A549 treated with RU486 at 1 μM for 4 hours (cell line): ENCODE measurements around the gene KRTAP13-1. TPM values are rescaled to one million over a fixed set of nuclear protein-coding genes. Genes with fewer than 3 reads are reported as not detected.

Experiments used
- total RNA-seq: library from RNA; stranded (reverse); fragments of 200-300 nt; extraction: Qiagen RNA extraction; gene quantifications from 5 replicates; pipeline ENCODE4 v1.2.3, GENCODE V29; 2022; ENCODE audit warnings: low read depth

The KRTAP13-1 gene
- total RNA-seq: not detected in 5 replicates

DNA sequence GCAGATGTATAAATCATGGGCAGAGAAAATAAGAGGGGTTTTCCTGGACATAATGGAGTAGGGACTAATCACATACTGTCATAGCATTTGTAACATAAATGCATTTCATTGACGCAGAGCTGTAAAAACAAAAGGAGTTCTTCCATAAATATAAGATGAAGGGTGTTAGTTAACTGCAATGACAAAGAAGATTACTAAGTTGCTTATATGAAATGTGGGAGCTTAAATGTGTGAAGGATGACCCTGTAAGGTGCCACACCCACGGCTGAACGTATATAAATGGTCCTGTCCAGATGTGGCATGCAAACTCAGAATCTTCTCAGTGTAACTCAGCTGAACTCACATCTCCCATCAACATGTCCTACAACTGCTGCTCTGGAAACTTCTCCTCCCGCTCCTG, at the start of gene KRTAP13-1:
TSS of gene KRTAP13-1 (plus strand) at position 301 of the 400 bp plus-strand sequence. CDS start at position 357, 56 bp downstream.

GRCh38 chr21:30348506-30348905, 47.3 kb upstream of the KRTAP13-1 start, which contains the start of gene KRTAP23-1:
Gene KRTAP23-1 (minus strand): TSS chr21:30348606. CDS start chr21:30348606, 0 bp downstream.

GRCh38 chr21:30372139-30372770, 23.6 kb upstream of the KRTAP13-1 start, which contains the start of gene KRTAP13-2:
Gene KRTAP13-2 (minus strand): TSS chr21:30372271. CDS start chr21:30372213, 58 bp downstream.

DNA sequence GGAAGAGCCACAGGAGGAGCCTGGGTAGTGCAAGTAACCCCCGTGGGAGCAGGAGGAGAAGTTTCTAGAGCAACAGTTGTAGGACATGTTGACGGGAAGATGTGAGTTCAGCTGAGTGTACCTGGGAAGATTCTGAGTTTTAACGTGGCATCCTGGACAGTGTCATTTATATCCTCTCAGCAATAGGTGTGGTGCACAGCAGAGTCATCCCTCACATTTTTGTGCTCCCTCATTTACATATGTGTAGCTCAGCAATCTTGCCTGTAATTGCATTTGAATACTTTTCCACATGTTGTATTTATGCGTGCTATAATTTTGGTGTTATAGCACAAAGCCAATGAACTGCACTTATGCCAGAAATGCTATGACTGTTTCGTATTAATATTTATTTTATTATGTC, 30.0 kb downstream of the KRTAP13-1 start, which contains the start of gene KRTAP13-3:
TSS of gene KRTAP13-3 (minus strand) at position 101 of the 400 bp plus-strand sequence. CDS start at position 87, 14 bp downstream.

GRCh38 chr21:30430170-30430655, 34.4 kb downstream of the KRTAP13-1 start, which contains the start of gene KRTAP13-4:
Gene KRTAP13-4 (plus strand): TSS chr21:30430220. CDS start chr21:30430276, 56 bp downstream.

GRCh38 chr21:30439975-30440374, 44.1 kb downstream of the KRTAP13-1 start, which contains the start of gene KRTAP15-1:
Gene KRTAP15-1 (plus strand): TSS chr21:30440275. CDS start chr21:30440328, 53 bp downstream.

Other genes with a start within 250 kb of the KRTAP13-1 start
- gene CLDN17, start 229.2 kb upstream of the KRTAP13-1 start, total RNA-seq: not detected in 5 replicates
- gene CLDN8, start 179.9 kb upstream of the KRTAP13-1 start, total RNA-seq: not detected in 5 replicates
- gene KRTAP24-1, start 113.1 kb upstream of the KRTAP13-1 start, total RNA-seq: not detected in 5 replicates
- not detected in 5 replicates for gene KRTAP25-1, start 106.5 kb upstream of the KRTAP13-1 start, total RNA-seq
- gene KRTAP26-1, start 75.7 kb upstream of the KRTAP13-1 start, total RNA-seq: not detected in 5 replicates
- not detected in 5 replicates for gene KRTAP27-1, start 58.3 kb upstream of the KRTAP13-1 start, total RNA-seq
- gene KRTAP23-1, start 47.4 kb upstream of the KRTAP13-1 start, total RNA-seq: not detected in 5 replicates
- gene KRTAP13-2, start 23.8 kb upstream of the KRTAP13-1 start, total RNA-seq: not detected in 5 replicates
- not detected in 5 replicates for gene KRTAP13-3, start 29.9 kb downstream of the KRTAP13-1 start, total RNA-seq
- gene KRTAP13-4, start 34.2 kb downstream of the KRTAP13-1 start, total RNA-seq: not detected in 5 replicates
- gene KRTAP15-1, start 44.2 kb downstream of the KRTAP13-1 start, total RNA-seq: not detected in 5 replicates
- not detected in 5 replicates for gene KRTAP19-1, start 84.3 kb downstream of the KRTAP13-1 start, total RNA-seq
- gene KRTAP19-2, start 91.4 kb downstream of the KRTAP13-1 start, total RNA-seq: not detected in 5 replicates
- gene KRTAP19-3, start 96.0 kb downstream of the KRTAP13-1 start, total RNA-seq: not detected in 5 replicates
- not detected in 5 replicates for gene KRTAP19-4, start 101.1 kb downstream of the KRTAP13-1 start, total RNA-seq
- gene KRTAP19-5, start 106.1 kb downstream of the KRTAP13-1 start, total RNA-seq: not detected in 5 replicates
- not detected in 5 replicates for gene KRTAP19-6, start 145.8 kb downstream of the KRTAP13-1 start, total RNA-seq
- not detected in 5 replicates for gene KRTAP19-7, start 165.3 kb downstream of the KRTAP13-1 start, total RNA-seq
- not detected in 5 replicates for gene KRTAP22-2, start 194.4 kb downstream of the KRTAP13-1 start, total RNA-seq
- gene KRTAP6-3, start 196.4 kb downstream of the KRTAP13-1 start, total RNA-seq: not detected in 5 replicates
- gene KRTAP6-2, start 202.9 kb downstream of the KRTAP13-1 start, total RNA-seq: not detected in 5 replicates
- not detected in 5 replicates for gene KRTAP22-1, start 205.1 kb downstream of the KRTAP13-1 start, total RNA-seq
- gene KRTAP6-1, start 217.9 kb downstream of the KRTAP13-1 start, total RNA-seq: not detected in 5 replicates
- not detected in 5 replicates for gene KRTAP20-1, start 220.4 kb downstream of the KRTAP13-1 start, total RNA-seq
- not detected in 5 replicates for gene KRTAP20-4, start 224.6 kb downstream of the KRTAP13-1 start, total RNA-seq
- not detected in 5 replicates for gene KRTAP20-2, start 239.2 kb downstream of the KRTAP13-1 start, total RNA-seq
- gene KRTAP20-3, start 246.8 kb downstream of the KRTAP13-1 start, total RNA-seq: not detected in 5 replicates